Erythroblast (primary cell): Measurements from ENCODE around the gene TNS1.

ENCODE experiments used
- GATA1 ChIP-seq: IDR thresholded peaks from 2 replicates; pipeline ENCODE4 v1.6.1; 2011; ENCODE audit warnings: low read depth, mild to moderate bottlenecking, control low read depth, low read length, moderate library complexity
- POLR2A ChIP-seq: IDR thresholded peaks from 2 replicates; pipeline ENCODE4 v1.6.1; 2011; ENCODE audit warnings: mild to moderate bottlenecking, low read length

DNA sequence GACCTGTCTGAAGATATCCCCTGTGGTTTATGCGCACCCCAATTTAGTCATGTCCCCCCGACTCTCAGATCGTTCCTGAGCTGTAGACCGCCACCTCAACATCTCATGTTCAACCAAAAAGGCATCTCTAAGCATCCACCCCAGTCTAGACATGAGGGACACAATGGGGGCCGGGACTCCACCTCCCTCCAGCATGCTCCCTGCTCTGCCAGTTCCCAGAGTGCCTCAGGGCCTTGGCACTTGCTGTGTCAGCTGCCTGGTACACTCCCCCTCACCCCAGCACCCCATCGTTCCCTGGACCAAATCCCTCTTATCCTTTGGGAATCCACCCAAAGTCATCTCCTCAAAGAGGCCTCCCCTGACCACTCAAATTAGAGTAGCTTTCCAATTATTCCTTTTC lies 22.2 kb downstream of the TNS1 start:
- TF ChIP-seq POLR2A (no peak), GATA1 (no peak)
